Parathyroid adenoma (tissue), 2 donors: ENCODE data around the gene TUBGCP5.
"Not testable (repeated sequence)": the region's sequence is repeated elsewhere in the genome, so short reads cannot be mapped to it uniquely, and the experiment has no call there.

Experiments
- H2AFZ ChIP-seq: fragments of 300-600 bp; sonication (generic); one replicate; pipeline ENCODE4 v1.7.0; 2017; ENCODE audit warnings: antibody characterized with exemption, mild to moderate bottlenecking
- H3K27ac ChIP-seq: fragments of 300-600 bp; sonication (generic); one replicate; pipeline ENCODE4 v1.7.0; 2017
- H3K27me3 ChIP-seq: fragments of 300-600 bp; sonication (generic); one replicate; pipeline ENCODE4 v1.7.0; 2017; ENCODE audit warnings: low read length; ENCODE audit not compliant: control insufficient read depth, insufficient read depth
- H3K36me3 ChIP-seq: fragments of 300-600 bp; sonication (generic); one replicate; pipeline ENCODE4 v1.7.0; 2017; ENCODE audit warnings: low read length; ENCODE audit not compliant: control insufficient read depth, insufficient read depth
- H3K4me1 ChIP-seq: fragments of 300-600 bp; sonication (generic); one replicate; pipeline ENCODE4 v1.7.0; 2017; ENCODE audit warnings: control low read depth
- H3K4me2 ChIP-seq: fragments of 300-600 bp; sonication (generic); one replicate; pipeline ENCODE4 v1.7.0; 2017; ENCODE audit warnings: low read length
- H3K4me3 ChIP-seq: fragments of 300-600 bp; sonication (generic); one replicate; pipeline ENCODE4 v1.7.0; 2017; ENCODE audit warnings: low read depth, low read length
- H3K79me2 ChIP-seq: fragments of 300-600 bp; sonication (generic); one replicate; pipeline ENCODE4 v1.7.0; 2017; ENCODE audit warnings: control low read depth
- H3K9ac ChIP-seq: fragments of 300-600 bp; sonication (generic); one replicate; pipeline ENCODE4 v1.7.0; 2017; ENCODE audit warnings: mild to moderate bottlenecking
- H3K9me3 ChIP-seq: fragments of 300-600 bp; sonication (generic); one replicate; pipeline ENCODE4 v1.7.0; 2017; ENCODE audit warnings: low read length; ENCODE audit not compliant: control insufficient read depth
- TF ChIP-seq, protein P1 (sequence below): fragments of 300-600 bp; sonication (generic); IDR thresholded peaks from one replicate; pipeline ENCODE4 v1.7.0; 2017; ENCODE audit warnings: antibody characterized with exemption, mild to moderate bottlenecking
- donor health status: primary hyperparathyroidism.

The TUBGCP5 gene

DNA sequence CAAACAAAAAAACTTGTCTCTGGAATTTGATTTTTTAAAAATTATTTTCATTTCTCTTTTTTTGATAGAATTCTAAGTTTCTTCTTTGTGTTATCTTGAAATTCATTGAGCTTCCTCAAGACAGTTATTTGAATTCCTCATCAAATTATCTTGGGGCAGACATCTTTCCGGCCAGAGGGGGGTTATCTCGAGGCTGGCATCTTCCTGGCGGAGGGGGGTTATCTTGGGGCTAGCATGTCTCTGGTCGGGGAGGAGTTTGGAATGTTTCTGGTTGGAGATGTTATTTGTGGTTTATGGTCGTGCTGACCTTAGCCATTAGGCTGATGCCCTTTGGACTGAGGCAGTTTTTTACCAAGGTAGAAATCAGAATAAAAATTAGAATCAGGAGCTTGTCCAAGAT, 15.9 kb upstream of the TUBGCP5 start:
- no peaks in the 10 kb centered on the region for H3K4me1 ChIP-seq
- no peaks in the 10 kb centered on the region for H3K36me3 ChIP-seq
- no peak overlapping the region for H2AFZ ChIP-seq
- no peak overlapping the region for H3K9ac ChIP-seq
- no peaks in the 10 kb centered on the region for H3K9me3 ChIP-seq
- no peak overlapping the region for H3K27ac ChIP-seq
- TF ChIP-seq, protein P1, sequence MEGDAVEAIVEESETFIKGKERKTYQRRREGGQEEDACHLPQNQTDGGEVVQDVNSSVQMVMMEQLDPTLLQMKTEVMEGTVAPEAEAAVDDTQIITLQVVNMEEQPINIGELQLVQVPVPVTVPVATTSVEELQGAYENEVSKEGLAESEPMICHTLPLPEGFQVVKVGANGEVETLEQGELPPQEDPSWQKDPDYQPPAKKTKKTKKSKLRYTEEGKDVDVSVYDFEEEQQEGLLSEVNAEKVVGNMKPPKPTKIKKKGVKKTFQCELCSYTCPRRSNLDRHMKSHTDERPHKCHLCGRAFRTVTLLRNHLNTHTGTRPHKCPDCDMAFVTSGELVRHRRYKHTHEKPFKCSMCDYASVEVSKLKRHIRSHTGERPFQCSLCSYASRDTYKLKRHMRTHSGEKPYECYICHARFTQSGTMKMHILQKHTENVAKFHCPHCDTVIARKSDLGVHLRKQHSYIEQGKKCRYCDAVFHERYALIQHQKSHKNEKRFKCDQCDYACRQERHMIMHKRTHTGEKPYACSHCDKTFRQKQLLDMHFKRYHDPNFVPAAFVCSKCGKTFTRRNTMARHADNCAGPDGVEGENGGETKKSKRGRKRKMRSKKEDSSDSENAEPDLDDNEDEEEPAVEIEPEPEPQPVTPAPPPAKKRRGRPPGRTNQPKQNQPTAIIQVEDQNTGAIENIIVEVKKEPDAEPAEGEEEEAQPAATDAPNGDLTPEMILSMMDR = no peak
- H3K4me3 ChIP-seq = no peak overlapping the region
- no peak overlapping the region for H3K4me2 ChIP-seq
- no peaks in the 10 kb centered on the region for H3K27me3 ChIP-seq
- H3K79me2 ChIP-seq = no peaks in the 10 kb centered on the region

- TF ChIP-seq, protein P1 = no peak
- no peak overlapping the region for H3K4me3 ChIP-seq
- H3K4me1 ChIP-seq = no peaks in the 10 kb centered on the region
- no peak overlapping the region for H3K4me2 ChIP-seq
- no peak overlapping the region for H3K27ac ChIP-seq
- no peaks in the 10 kb centered on the region for H3K27me3 ChIP-seq
- H2AFZ ChIP-seq = no peak overlapping the region
- H3K9ac ChIP-seq = no peak overlapping the region
- H3K36me3 ChIP-seq = no peaks in the 10 kb centered on the region
- H3K79me2 ChIP-seq = no peaks in the 10 kb centered on the region
- H3K9me3 ChIP-seq = no peaks in the 10 kb centered on the region
These were observed 13.2 kb upstream of the TUBGCP5 start for GRCh38 chr15:23052522-23052921.

DNA sequence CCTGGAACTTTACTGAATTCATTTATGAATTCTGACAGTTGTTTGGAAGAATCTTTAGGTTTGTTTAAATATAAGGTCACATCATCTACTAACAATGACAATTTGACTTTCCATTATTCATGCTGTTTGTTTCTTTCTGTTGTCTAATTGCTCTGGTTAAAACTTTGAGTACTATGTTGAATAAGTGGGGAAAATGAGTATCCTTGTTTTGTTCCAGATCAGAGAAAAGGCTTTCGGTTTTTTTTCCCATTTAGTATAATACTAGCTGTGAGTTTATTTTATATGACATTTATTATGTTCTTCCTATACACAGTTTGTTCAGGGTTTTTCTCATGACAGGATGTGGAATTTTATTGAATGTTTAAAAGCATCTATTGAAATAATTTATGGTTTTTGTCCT, 11.3 kb upstream of the TUBGCP5 start:
- Histone ChIP-seq H2AFZ (no peak overlapping the region), H3K9me3 (no peaks in the 10 kb centered on the region)
- TF ChIP-seq, protein P1 = no peak

GRCh38 chr15:23049984-23050628, 10.7 kb upstream of the TUBGCP5 start:
- Histone ChIP-seq H3K9me3 (no peaks in the 10 kb centered on the region), H3K36me3 (no peaks in the 10 kb centered on the region), H3K79me2 (no peaks in the 10 kb centered on the region), H3K4me1 (no peaks in the 10 kb centered on the region), H3K27me3 (no peaks in the 10 kb centered on the region), H3K4me3 (no peak overlapping the region), H3K4me2 (no peak overlapping the region), H3K9ac (no peak overlapping the region), H3K27ac (no peak overlapping the region), H2AFZ (no peak overlapping the region)
- TF ChIP-seq, protein P1 = no peak

More for the DNA sequence above, 11.3 kb upstream of the TUBGCP5 start:
- Histone ChIP-seq H3K79me2 (no peaks in the 10 kb centered on the region), H3K4me3 (no peak overlapping the region), H3K27ac (no peak overlapping the region), H3K4me1 (no peaks in the 10 kb centered on the region), H3K27me3 (no peaks in the 10 kb centered on the region), H3K36me3 (no peaks in the 10 kb centered on the region), H3K9ac (no peak overlapping the region), H3K4me2 (no peak overlapping the region)

DNA sequence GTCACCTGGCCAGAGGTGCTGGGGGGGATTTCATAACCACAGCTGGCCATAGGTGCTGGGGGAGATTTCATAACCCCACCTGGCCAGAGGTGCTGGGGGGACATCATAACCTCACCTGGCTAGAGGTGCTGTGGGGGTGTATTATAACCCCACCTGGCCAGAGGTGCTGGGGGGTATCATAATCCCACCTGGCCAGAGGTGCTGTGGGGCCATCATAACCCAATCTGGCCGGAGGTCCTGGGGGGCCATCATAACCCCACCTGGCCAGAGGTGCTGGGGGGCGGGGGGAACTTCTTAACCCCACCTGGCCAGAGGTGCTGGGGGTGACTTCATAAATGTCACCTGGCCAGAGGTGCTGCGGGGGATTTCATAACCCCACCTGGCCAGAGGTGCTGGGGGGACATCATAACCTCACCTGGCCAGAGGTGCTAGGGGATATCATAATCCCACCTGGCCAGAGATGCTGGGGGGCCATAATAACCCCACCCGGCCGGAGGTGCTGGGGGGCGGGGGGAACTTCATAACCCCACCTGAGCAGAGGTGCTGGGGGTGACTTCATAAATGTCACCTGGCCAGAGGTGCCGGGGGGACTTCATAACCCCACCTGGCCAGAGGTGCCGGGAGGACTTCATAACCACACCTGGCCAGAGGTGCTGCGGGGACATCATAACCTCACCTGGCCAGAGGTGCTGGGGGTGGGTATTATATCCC, 9.4 kb upstream of the TUBGCP5 start:
- H3K9ac ChIP-seq = not testable (repeated sequence)

DNA sequence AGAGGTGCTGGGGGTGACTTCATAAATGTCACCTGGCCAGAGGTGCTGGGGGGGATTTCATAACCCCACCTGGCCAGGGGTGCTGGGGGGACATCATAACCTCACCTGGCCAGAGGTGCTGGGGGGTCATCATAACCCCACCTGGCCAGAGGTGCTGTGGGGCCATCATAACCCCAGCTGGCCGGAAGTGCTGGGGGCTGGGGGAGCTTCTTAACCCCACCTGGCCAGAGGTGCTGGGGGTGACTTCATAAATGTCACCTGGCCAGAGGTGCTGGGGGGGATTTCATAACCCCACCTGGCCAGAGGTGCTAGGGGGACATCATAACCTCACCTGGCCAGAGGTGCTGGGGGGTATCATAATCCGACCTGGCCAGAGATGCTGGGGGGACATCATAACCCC, 4.6 kb upstream of the TUBGCP5 start:
- not testable (repeated sequence) for H2AFZ ChIP-seq, H3K9ac ChIP-seq, H3K79me2 ChIP-seq, H3K4me1 ChIP-seq, H3K4me3 ChIP-seq, H3K27ac ChIP-seq, H3K36me3 ChIP-seq, H3K9me3 ChIP-seq, H3K4me2 ChIP-seq, H3K27me3 ChIP-seq

More for the DNA sequence above, 9.4 kb upstream of the TUBGCP5 start:
- not testable (repeated sequence) for H2AFZ ChIP-seq, H3K27me3 ChIP-seq, H3K79me2 ChIP-seq, H3K4me3 ChIP-seq, H3K36me3 ChIP-seq, H3K9me3 ChIP-seq, H3K27ac ChIP-seq, H3K4me2 ChIP-seq, H3K4me1 ChIP-seq

- not testable (repeated sequence) for H3K4me1 ChIP-seq, H3K27ac ChIP-seq, H3K9me3 ChIP-seq, H3K79me2 ChIP-seq, H3K36me3 ChIP-seq, H3K4me3 ChIP-seq, H3K27me3 ChIP-seq, H3K9ac ChIP-seq, H2AFZ ChIP-seq, H3K4me2 ChIP-seq
These were observed 4.2 kb upstream of the TUBGCP5 start for GRCh38 chr15:23043535-23043934.

- H3K79me2 ChIP-seq, H3K27ac ChIP-seq, H3K27me3 ChIP-seq, H3K9me3 ChIP-seq, H3K36me3 ChIP-seq, H3K4me1 ChIP-seq, H2AFZ ChIP-seq, H3K4me3 ChIP-seq, H3K9ac ChIP-seq, H3K4me2 ChIP-seq: not testable (repeated sequence)
These were observed 2.4 kb upstream of the TUBGCP5 start for GRCh38 chr15:23041736-23042135.
